ENCODE measurements around the gene COQ10A. TPM values are rescaled to one million over a fixed set of nuclear protein-coding genes. Genes with fewer than 3 reads are reported as not detected.
A peak's percentile ranks its signal among the peaks of the same experiment; 100 is the strongest.

Gene COQ10A
- total RNA-seq, 1 experiment from 2014 or later = 6.9 TPM

- no peak for DNase-seq
- Histone ChIP-seq H3K9me3 (ENCODE audit: insufficient read depth, low read depth) (no peaks in the 10 kb centered on the region), H4K20me1 (ENCODE audit: insufficient read depth) (no peaks in the 10 kb centered on the region), H3K79me2 (ENCODE audit: low read depth) (peaks cover 43% of the 10 kb centered on the region), H3K9me2 (ENCODE audit: insufficient read depth) (no peaks in the 10 kb centered on the region), H3K4me2 (peak overlapping the region; percentile 97), H3K27ac (peak overlapping the region; percentile 31), H3K36me3 (ENCODE audit: low read depth) (0 out of 2 replicates have a peak, but pooled peaks cover 8% of the 10 kb centered on the region), H3K4me3 (peak overlapping the region; percentile 88), H3K4me1 (replicated peaks; ENCODE audit: insufficient read depth) (peaks cover 33% of the 10 kb centered on the region), H3F3A (ENCODE audit: insufficient read depth, low read depth) (peaks cover 26% of the 10 kb centered on the region; the same call in 1 of the 2 replicates), H2AFZ (peak overlapping the region; percentile 79), H3K27me3 (ENCODE audit: insufficient read depth, low read depth) (no peaks in the 10 kb centered on the region)
- intact Hi-C loops (cut with micrococcal nuclease; ENCODE audit: unreplicated experiment) = loop anchor here (1.0 to 2.0 kb wide), 4 partner anchors 10 to 182 kb away; no protein-coding TSS in a partner anchor
- no peak for TF ChIP-seq CTCF (conservative IDR thresholded peaks at IDR 0.05)
- TF ChIP-seq EZH2 (IDR thresholded peaks at IDR 0.05; ENCODE audit: low read depth) = no peak
- ChIA-PET CTCF (interaction anchor here (0.6 kb wide), 3 partner anchors 54 to 164 kb away, joined by 3 to 5 read pairs (median 5); no protein-coding TSS in a partner anchor), POLR2A (ENCODE audit: unreplicated experiment) (interaction anchor here (0.6 kb wide), 1 partner anchor 15 kb away, joined by 7 read pairs; the partner anchor contains the start of gene CNPY2)
- TSS peak; percentile 67 for BruUV-seq (replicated peaks)
Measured at GRCh38 chr12:56300644-56301464, 34.1 kb downstream of the COQ10A start.

- Histone ChIP-seq H3K27ac (no peak overlapping the region), H3K36me3 (ENCODE audit: low read depth) (0 out of 2 replicates have a peak, but pooled peaks cover 3% of the 10 kb centered on the region), H3K9me3 (ENCODE audit: insufficient read depth, low read depth) (no peaks in the 10 kb centered on the region), H4K20me1 (ENCODE audit: insufficient read depth) (no peaks in the 10 kb centered on the region), H2AFZ (no peak overlapping the region), H3K79me2 (ENCODE audit: low read depth) (peaks cover 9% of the 10 kb centered on the region), H3K4me3 (no peak overlapping the region), H3K27me3 (ENCODE audit: insufficient read depth, low read depth) (no peaks in the 10 kb centered on the region), H3K4me2 (no peak overlapping the region), H3K9me2 (ENCODE audit: insufficient read depth) (no peaks in the 10 kb centered on the region), H3K4me1 (replicated peaks; ENCODE audit: insufficient read depth) (peaks cover 8% of the 10 kb centered on the region), H3F3A (ENCODE audit: insufficient read depth, low read depth) (peaks cover 11% of the 10 kb centered on the region; the same call in 1 of the 2 replicates)
- no TSS peak for BruUV-seq (replicated peaks)
- TF ChIP-seq EZH2 (IDR thresholded peaks at IDR 0.05; ENCODE audit: low read depth) (no peak), CTCF (conservative IDR thresholded peaks at IDR 0.05) (no peak)
- DNase-seq = no peak
- ChIA-PET CTCF (no interaction called here), POLR2A (ENCODE audit: unreplicated experiment) (no interaction called here)
- intact Hi-C loops (cut with micrococcal nuclease; ENCODE audit: unreplicated experiment) = no loop called here
Measured at GRCh38 chr12:56304276-56304675, 37.5 kb downstream of the COQ10A start.

- H3K9me3 ChIP-seq (ENCODE audit: insufficient read depth, low read depth) = no peaks in the 10 kb centered on the region
- H3K4me1 ChIP-seq (replicated peaks; ENCODE audit: insufficient read depth) = peaks cover 8% of the 10 kb centered on the region
- no peak overlapping the region for H3K27ac ChIP-seq
- no peak overlapping the region for H2AFZ ChIP-seq
- peaks cover 3% of the 10 kb centered on the region; the same call in 1 of the 2 replicates for H3K79me2 ChIP-seq (ENCODE audit: low read depth)
- H4K20me1 ChIP-seq (ENCODE audit: insufficient read depth) = no peaks in the 10 kb centered on the region
- no TSS peak for BruUV-seq (replicated peaks)
- H3K27me3 ChIP-seq (ENCODE audit: insufficient read depth, low read depth) = no peaks in the 10 kb centered on the region
- H3K4me2 ChIP-seq = no peak overlapping the region
- POLR2A ChIA-PET (ENCODE audit: unreplicated experiment) = no interaction called here
- H3K36me3 ChIP-seq (ENCODE audit: low read depth) = 0 out of 2 replicates have a peak, but pooled peaks cover 3% of the 10 kb centered on the region
- DNase-seq = no peak
- peaks cover 11% of the 10 kb centered on the region; the same call in 1 of the 2 replicates for H3F3A ChIP-seq (ENCODE audit: insufficient read depth, low read depth)
- no peaks in the 10 kb centered on the region for H3K9me2 ChIP-seq (ENCODE audit: insufficient read depth)
- H3K4me3 ChIP-seq = no peak overlapping the region
- no peak for TF ChIP-seq CTCF (conservative IDR thresholded peaks at IDR 0.05)
- TF ChIP-seq EZH2 (IDR thresholded peaks at IDR 0.05; ENCODE audit: low read depth) = no peak
- intact Hi-C loops (cut with micrococcal nuclease; ENCODE audit: unreplicated experiment) = no loop called here
- CTCF ChIA-PET = no interaction called here
Measured at GRCh38 chr12:56304872-56305590, 38.3 kb downstream of the COQ10A start.

Data from PC-9 (cell line).